HG03095 (cell line): ENCODE results near the gene PIGS.
A peak's percentile ranks its signal among the peaks of the same experiment; 100 is the strongest.
"Not testable (repeated sequence)": the region's sequence is repeated elsewhere in the genome, so short reads cannot be mapped to it uniquely, and the experiment has no call there.

Experiments used
- ATAC-seq: cut with Tn5 transposase; IDR thresholded peaks from one replicate; pipeline ENCODE4 v1.9.1; 2021; ENCODE audit warnings: moderate library complexity; ENCODE audit not compliant: unreplicated experiment

PIGS gene

DNA sequence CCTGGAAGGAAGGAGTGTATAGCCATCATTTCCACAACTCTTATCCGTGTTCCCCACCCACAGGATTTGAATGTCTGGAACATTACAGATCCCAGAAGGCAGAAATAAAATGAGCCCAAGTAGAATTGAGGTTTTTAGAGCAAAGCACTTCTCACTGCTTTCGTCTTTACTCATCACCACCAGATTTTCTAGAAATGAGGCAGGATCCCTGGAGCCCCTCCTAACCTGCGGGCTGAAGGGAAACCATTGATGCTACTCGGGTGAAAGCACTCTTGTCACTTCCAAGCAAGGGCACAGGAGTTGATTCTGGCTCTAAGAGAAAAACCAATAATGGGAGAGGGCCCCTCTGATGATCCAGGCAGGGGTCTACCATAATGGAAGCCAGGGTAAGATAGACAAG lies 8.2 kb upstream of the PIGS start:
- ATAC-seq, result no peak

DNA sequence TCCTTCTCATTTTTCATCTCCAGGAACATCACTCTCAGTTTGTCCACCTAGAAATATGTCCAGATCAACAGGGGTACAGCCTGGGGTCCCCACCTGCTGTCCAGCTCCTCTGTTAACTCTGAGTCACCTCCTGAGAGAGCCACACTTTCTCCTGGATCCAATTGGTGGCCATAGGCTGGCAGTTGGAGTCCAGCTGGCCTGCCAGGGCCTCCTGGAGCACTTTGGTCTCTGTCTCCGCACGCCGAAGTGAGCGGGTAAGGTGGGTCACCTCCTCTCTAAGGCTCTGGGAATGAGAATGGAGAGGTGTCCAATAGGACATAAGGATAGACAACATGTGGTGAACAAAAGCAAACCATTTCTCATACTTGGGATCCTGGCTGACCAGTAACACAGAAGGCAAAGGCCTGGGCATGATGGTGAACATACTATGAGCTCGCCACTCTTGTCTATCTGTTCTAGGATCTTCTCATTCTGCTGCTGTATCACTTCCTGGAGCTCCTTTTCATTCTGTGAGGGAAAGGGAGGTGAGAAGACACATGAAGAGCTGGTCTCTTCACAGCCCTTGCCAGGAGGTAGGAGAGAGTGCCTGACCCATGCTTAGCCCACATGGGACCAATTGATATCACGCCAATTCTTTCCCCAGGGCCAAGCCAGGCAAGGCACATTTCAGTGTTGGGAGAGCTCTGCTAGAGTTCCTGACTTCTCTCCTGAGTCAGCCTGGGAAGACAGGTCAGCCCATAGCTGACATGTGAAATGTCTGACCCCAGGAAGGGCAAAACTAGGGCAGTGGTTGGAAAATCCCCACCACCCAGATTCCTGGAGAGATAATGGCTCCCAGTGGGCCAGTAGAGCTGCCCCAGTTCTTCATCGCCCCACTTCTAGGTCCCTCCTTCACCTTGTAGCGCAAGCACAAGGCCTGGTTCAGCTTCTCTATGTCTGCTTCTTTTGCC lies 7.2 kb upstream of the PIGS start:
- ATAC-seq, result no peak

DNA sequence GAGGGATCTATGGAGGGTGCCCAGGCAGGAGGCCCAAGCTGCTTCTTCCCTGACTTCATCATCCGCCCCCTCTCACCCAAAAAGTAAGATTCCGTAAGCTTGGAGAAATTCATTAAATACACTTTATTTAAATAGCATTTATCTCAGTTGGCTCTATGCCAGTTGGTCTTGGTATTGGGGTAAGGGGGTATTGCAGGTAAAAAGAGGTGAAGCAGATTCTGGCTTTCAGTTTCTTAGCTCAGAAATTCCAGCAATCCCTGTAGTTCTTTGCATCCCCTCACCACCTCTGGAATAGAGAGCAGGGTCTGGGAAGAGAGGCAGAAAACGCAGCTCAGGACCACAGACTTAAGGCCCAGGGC lies 6.1 kb upstream of the PIGS start:
- no peak for ATAC-seq

DNA sequence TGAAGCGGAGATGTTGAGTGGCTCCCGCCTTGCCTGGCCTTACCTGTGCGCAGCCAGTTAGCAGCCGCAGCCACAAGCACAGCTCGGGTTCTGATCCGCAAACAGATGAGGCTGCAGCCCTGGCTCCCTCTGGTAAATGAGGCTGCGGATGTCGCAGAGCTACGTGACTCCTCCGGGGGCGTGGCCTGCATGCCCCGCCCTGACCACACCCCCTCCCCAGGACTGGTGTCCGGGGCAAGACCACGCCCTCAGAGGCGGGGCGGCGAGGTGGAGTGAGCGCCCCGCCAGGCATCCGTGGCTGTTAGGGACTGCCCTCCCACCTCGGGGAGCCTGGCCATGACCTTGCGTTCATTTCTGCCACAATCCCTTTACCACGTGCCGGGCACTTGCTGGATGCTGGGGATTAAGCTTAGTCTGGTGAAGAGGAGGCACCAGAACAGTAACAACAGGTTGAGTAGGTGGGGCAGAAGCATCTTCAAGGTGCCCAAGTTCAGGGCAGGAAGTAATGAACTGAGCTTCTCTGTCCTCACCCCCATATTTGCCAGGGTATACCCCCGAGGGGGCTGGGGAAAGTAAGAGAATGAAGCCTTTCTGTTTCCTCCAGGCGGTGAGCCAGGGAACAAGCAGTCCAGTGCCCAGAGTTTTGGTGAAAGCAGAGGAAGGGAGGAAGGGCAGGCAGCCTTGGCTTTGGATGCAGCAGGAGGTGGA lies 5.6 kb upstream of the PIGS start, which contains the start of gene ALDOC:
TSS of gene ALDOC (minus strand) at position 138 of the 708 bp plus-strand sequence. CDS start 1,363 bp downstream, outside the sequence.
- ATAC-seq, result peak; percentile 74

DNA sequence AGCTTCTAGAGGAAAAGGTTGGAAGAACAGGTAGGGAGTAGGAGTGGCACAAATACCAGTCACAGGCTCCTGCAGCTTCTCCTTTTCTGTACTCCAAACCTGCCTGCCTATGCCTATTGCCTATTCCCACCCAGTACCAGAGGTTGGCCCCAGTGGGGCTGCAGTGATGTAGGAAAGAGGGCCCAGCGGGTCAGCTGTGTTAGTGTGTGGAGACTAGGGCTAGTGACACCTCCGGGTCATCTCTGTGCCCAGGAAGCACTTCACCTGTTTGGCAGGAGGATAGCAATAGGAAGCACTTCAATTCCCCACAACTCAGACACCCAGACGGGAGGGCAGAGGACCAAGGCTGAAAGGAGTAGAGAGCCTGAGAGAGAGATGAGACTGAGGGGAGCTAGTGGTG lies 4.7 kb upstream of the PIGS start:
- ATAC-seq, result not testable (repeated sequence)

DNA sequence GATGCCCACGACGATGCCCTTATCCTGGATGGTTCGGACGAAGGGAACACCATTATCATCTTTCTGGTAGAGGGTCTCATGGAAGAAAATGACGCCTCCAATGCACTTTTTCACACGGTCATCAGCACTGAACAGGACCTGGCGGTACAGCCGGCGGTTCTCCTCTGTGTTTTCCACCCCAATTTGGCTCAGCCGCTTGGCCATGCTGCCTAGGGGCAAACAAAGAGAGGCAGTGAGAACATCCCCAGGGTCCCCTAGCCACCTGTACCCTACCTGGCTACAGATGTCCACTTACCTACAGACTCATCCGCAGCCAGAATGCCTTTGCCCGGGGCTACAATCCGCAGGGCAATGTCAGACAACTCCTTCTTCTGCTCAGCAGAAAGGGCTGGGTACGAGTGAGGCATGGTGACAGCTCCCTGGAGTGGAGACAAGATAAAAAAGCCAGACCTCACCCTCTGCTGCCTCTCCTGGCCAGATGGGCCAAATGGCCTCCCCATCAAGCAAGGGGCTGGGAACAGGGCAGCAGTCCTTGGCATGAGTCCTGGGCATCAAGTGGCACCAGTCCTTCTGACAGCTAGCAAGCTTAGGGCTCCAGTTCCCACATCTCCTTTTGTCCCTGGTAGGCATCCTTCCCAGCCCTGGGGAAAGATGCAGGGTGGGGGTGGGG lies 3.9 kb upstream of the PIGS start:
- no peak for ATAC-seq

DNA sequence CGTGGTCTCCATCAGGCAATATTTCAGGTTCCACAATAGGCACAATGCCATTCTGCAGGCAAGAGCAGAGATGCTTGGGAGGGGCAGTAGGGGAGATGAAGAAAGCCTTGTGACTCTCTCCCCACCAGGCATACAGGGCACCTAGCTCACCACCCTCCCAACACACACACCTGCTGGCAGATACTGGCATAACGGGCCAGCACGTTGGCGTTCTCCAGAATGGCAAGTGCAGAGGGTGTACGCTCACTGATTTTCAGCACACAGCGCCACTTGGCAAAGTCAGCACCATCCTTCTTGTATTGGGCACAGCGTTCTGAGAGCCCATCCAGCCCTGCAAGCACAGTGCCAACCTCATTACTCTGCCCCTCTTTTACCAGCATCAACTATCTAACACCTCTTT lies 3.2 kb upstream of the PIGS start:
- ATAC-seq, result no peak

DNA sequence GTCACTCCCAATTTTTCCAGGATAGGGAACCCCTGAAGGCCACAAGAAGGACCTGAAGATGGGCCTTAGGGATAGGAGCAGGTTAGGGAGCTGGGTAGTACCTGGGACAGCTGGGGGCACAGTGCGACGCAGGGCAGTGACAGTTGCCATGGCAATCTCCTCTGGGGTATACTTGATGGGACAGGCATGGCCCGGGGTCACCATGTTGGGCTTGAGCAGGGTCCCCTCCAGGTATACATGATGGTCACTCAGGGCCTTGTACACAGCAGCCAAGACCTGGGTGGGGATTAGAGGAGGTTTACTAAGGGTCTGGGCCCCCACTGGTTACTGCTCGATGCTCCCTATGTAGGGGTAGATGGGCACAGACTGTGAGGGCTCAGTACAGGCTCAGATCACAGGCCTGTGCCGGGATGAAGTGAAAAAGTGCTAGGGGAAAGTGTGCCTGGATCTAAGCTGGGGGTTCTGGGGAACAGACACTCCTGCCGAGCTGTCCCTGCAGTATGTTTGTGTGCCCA lies 2.7 kb upstream of the PIGS start:
- no peak for ATAC-seq

DNA sequence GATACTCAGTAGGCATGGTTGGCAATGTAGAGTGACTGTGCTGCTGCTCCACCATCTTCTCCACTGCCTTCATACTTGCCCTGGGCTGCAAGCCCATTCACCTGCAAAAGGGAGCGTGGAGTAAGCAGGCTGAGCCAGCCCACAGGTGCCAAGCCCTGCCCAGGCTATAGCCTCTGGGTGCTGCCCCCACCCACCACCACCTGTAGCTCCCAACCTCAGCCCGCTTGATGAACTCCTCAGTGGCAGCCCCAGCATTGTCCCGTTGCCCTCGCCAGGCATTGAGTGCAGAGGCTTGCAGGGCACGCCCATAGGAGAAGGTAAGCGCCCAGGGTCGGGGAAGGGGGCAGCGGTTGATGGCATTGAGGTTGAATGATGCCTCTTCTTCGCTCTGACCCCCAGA lies 2.2 kb upstream of the PIGS start:
- no peak for ATAC-seq

DNA sequence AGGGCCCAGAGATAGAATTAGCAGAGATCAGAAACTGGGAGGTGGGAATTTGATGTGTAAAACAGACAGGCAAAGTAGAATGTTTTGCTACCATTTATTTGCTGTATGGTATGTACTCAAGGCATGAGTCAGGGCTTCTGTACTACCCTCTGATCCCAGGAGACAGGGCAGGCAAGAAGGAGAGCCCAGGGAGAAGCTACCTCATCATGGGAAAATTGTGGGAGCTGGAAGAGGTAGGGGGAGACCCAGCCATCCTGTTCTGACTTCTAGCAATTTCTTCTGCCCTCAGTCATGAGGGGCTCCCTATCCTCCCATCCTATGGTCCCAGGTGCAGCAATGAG lies 1.7 kb upstream of the PIGS start:
- ATAC-seq, result no peak

DNA sequence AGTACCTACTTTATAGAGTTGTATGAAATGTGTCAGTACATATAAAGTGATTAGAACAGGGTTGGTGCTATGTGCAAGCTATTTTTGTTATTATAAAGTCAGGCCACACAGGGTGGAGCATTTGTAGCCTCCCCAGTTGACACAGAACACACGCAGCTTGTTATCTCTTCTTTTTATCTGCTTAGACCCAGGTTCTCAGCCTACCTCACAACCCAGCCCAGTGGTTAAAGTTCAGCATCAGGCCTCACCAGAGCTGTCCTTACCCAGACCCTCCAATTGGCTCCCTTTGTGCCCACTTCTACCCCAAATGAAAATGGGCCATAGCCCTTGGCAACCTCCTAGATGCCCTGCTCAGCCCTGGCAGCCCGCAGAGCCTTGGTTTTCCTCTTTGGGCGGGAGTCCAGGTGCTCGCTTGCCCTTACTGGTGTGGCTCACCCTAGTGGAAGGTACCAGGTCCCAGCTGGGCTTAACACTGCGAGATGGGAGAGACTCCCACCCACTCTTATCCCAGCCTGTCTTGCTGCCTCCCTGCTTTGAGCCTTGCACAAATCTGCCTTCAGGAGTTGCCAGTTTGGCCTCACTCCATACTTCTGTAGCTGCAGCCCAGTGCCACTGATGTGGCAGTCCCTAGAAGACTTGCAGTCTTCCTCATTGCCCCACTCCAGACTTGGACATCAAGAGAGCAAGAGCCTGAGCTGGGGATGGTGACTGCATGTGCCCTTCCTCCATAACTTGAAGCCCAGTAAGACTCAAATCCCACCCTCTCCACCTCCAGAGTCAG lies 1.1 kb upstream of the PIGS start:
- no peak for ATAC-seq

DNA sequence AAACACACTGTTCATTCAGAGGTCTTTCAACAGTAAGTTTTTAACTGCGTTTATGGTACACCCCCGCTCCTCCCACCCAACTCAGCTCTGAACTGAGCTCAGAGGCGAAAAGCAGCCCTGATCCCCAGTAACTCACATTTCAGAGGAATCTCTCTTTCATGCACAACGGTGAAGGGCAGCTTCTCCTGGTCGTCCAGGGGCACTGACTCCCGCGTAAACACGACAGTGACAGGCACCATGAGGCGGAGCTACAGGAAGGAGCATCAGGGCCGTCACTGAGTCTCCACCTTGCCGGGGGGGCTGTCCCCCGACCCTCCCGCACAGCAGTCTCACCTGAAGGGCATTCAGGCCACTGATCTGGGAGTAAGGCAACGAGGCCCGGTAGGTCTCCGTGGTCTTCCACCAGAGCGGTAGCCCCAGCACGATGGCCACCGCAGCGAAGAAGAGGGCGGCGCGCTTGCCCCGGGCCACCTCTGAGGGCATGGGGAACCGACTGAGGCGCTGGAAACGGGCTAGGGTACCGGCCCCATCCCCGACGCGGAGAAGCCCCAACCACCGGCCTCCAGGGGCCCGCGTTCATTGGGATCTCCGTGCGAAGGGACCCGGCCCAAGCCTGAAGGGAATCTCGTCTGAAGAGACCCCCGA lies 486 bp downstream of the PIGS start:
- no peak for ATAC-seq

DNA sequence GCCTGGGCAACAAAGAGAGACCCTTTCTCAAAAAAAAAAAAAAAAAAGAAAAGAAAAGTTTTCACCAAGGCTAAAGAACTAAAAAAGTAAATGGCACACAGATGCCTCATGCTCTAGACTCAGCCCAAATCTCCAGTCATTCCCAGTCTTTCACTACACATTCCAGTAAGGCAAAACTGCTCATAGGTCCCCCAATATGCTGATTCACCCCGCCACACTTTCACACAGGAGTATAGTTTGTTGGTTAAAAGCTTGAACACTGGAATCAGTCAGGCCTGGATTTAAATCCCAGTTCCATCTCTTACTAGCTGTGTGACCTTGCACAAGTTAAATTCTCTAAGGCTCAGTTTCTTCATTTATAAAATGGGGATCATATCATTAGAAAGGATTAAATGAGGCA lies 1.9 kb downstream of the PIGS start:
- ATAC-seq, result no peak

DNA sequence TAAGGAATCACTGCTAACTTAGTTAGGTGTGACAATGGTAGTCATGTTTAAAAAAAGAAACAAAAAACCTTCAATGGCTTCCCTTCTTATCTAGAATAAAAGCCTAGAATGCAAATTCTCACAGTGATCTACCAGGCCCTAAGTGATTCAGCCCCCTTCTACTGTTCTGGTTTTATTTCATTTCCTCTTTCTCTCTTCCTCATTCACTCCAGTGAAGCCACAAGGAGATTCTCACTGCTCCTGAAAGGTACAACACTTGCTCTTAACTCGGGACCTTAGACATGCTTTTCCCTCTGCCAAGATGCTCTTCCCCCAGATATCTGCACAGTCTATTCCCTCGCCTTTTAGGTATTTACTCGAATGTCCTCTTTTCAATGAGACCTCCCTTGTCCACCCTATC lies 3.7 kb downstream of the PIGS start:
- ATAC-seq, result no peak

DNA sequence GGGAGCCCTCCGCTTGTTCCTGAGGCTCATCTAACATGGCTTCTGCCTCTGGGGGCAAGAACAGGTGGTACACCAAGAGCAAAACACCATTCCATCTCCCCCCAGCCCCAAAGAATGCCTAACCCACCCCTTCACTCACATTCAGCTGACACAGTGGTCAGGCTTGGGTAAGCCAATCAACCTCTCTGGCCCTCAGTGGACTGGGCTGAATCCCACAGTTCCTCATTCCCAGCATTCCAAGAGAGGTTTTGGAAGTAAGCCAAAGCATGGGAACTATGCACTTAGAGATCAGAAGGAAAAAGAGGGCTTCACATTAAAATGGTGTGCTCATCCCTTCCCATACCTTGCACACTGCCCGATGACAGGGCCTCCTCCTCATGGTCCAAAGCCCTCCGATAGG lies 7.8 kb downstream of the PIGS start:
- ATAC-seq, result no peak

DNA sequence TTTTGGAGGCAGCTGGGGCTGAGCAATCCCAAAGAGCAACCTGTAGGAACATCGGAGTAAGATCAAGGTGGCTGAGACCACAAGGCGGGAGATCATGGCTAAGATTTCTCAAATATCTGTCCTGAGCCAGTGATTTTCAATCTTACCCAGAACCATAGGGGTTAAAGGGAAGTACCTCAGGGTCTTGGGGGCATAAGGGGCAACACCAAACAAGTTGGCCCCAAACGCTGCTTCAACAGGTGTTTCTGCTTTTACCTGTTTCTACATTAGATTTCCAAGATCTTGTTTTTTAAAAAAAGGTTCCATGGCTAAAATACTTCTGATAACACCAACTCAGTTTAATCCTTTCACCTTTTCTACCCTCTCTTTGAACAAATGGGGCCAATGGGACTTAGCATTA lies 16.3 kb downstream of the PIGS start:
- ATAC-seq, result no peak

DNA sequence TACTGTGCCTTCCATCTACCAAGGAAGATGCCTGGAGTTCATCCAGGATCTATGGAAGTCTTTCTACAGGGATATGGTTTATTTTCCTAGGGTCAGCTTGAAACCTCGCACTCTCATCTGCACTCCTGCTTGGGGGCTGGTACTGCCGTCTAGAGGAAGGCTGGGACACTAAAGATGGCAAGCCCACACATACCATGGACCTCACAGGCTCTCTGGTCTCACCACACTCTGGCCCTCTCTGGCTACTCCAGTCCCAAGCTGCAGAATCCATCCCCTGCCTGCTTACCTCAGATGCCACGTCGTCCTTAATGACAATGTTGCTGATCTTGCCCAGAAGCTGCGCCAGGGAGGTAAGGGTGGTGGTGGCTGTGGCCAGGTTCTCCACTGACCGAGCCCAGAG lies 16.8 kb downstream of the PIGS start:
- ATAC-seq, result no peak

DNA sequence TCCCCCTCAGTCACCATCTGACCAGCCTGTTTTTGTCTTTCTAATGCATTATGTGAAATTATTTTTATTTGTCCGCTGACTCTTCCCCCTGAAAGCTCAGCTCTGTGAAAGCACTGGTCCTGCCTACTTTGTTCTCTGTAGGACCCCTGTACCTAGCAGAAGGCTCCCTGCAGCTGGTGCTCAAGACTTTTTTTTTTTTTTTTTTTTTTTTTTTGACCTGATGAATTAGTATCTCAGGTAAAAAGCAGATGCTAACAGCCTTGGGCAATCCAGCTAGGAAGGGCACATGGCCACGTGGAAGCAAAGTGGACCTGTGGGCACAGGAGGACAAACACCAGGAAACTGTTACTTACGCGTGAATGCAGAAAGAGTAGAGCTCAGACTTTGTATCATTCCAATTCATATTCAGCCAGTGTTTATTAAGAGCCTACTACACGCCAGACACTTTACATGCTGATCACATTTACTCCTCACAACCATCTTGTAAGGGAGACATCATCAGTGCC lies 18.3 kb downstream of the PIGS start:
- ATAC-seq, result no peak

DNA sequence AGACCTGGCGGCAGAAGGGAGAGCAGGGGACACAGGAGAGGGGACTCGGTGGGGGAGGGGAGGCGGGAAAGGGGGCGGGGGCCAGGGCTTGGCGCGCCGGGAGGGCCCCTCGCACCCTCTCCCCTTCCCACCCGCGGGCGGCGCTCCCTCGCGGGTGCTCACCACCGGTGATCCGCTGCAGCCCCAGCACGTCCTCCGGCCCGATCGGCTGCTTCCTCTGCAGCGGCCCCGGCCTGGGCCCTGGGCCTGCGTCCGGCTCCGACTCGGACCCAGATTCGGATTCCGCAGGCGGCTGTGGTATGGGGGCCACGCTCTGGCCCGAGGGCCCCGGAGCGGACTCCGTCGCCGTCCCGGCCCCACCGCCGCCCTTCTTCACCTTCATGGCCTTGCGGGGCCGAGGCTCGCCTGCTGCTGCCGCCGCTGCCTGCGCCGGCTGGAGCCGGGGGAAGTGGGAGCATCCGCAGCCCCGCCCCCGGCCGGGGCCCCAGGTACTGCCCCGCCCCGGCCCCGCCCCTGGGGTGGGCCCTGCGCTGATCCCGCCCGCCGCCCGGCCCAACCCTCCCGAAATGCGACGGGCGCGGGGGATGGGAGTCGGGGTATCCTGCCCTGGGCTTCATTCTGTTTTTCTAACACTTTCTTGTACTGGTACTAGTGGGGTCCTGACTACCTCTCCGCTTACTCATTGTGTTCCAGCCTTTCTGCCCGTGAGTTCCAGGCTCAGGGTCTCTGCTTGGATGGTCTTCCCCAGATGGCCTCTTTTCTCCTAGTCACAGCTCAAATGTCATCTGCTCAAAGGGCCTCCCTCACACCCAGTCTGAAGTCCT lies 18.9 kb downstream of the PIGS start, which contains the start of gene UNC119:
TSS of gene UNC119 (minus strand) at position 449 of the 824 bp plus-strand sequence. CDS start at position 382, 67 bp downstream.
- peak; percentile 50 for ATAC-seq
